ENCODE results near the gene TEAD1. TPM values are rescaled to one million over a fixed set of nuclear protein-coding genes. Genes with fewer than 3 reads are reported as not detected.

Gene TEAD1
- total and polyA plus RNA-seq, 9 of the 15 experiments (the other 6 are each of a cell fraction or from before 2014, with no cell fraction given): 1.7 to 17.7 (median 10.8) TPM

GRCh38 chr11:12859872-12860657 lies 185.8 kb downstream of the TEAD1 start (continued):
- no peak for TF ChIP-seq DLX4 (CRISPR knock-in tag; IDR thresholded peaks at IDR 0.05)
- no peak for TF ChIP-seq SAP30 (IDR thresholded peaks at IDR 0.05; ENCODE audit: borderline replicate concordance, insufficient read depth, low read depth, low read length, poor library complexity, severe bottlenecking)
- TF ChIP-seq CUX1 (CRISPR knock-in tag; IDR thresholded peaks at IDR 0.05): no peak
- TF ChIP-seq ZNF324 (CRISPR knock-in tag; IDR thresholded peaks at IDR 0.05): no peak
- no peak for TF ChIP-seq STAT6 (CRISPR knock-in tag; IDR thresholded peaks at IDR 0.05)
- TF ChIP-seq FOXJ3 (CRISPR knock-in tag; IDR thresholded peaks at IDR 0.05): no peak
- TF ChIP-seq ZNF354B (CRISPR knock-in tag; IDR thresholded peaks at IDR 0.05): no peak
- no peak for TF ChIP-seq ZNF134 (CRISPR knock-in tag; conservative IDR thresholded peaks at IDR 0.05)
- TF ChIP-seq KDM1A (IDR thresholded peaks at IDR 0.05): 0 out of 4 replicates have a peak, but pooled peaks have one; percentile 8 to 30
- TF ChIP-seq RNF2 (IDR thresholded peaks at IDR 0.05): no peak
- no peak for TF ChIP-seq ASH1L (IDR thresholded peaks at IDR 0.05; ENCODE audit: borderline replicate concordance, low read depth, partially characterized antibody)
- no peak for TF ChIP-seq HES1 (IDR thresholded peaks at IDR 0.05; ENCODE audit: low read depth)
- no peak for TF ChIP-seq PCBP1 (IDR thresholded peaks at IDR 0.05; ENCODE audit: low read depth, low read length, poor library complexity, severe bottlenecking)
- TF ChIP-seq GTF2A2 (tag; IDR thresholded peaks at IDR 0.05): no peak
- no peak for TF ChIP-seq SNIP1 (IDR thresholded peaks at IDR 0.05; ENCODE audit: low read depth)
- no peak for TF ChIP-seq STAT5B (CRISPR knock-in tag; IDR thresholded peaks at IDR 0.05)
- TF ChIP-seq KLF16 (IDR thresholded peaks at IDR 0.05): peak; percentile 31; the same call in 1 of the 2 replicates
